ENCODE results near the gene APOBEC4. TPM values are rescaled to one million over a fixed set of nuclear protein-coding genes. Genes with fewer than 3 reads are reported as not detected.

APOBEC4 gene
- polyA plus RNA-seq, 1 of the 3 experiments (the other 2 are of a cell fraction): not detected

GRCh38 chr1:183697814-183698590 is 44.9 kb upstream of the APOBEC4 start:
- Histone ChIP-seq H3K4me3 (ENCODE audit: low read depth in 2 of 2, low read length in 1 of 2) (no peak overlapping the region), H4K20me1 (ENCODE audit: insufficient read depth) (no peaks in the 10 kb centered on the region), H3K9ac (no peak overlapping the region), H3K36me3 (replicated peaks in 1 of 2; ENCODE audit: control insufficient read depth in 1 of 2, insufficient read depth in 2 of 2, low read length in 1 of 2) (no peaks in the 10 kb centered on the region), H2AFZ (ENCODE audit: low read depth) (no peak overlapping the region), H3K4me2 (no peak overlapping the region), H3K27me3 (ENCODE audit: insufficient read depth) (no peaks in the 10 kb centered on the region), H3K9me2 (no peaks in the 10 kb centered on the region), H3K9me3 (no peaks in the 10 kb centered on the region), H3K27ac (ENCODE audit: low read depth in 2 of 2, low read length in 1 of 2) (no peak overlapping the region), H3K4me1 (ENCODE audit: control insufficient read depth in 1 of 2, insufficient read depth in 2 of 2, low read depth in 1 of 2, low read length in 1 of 2) (peaks cover 8 to 10% of the 10 kb centered on the region in 2 experiments; a peak in 1 of 4 replicates), H3K79me2 (ENCODE audit: insufficient read depth) (no peaks in the 10 kb centered on the region), H3F3A (replicated peaks; ENCODE audit: insufficient read depth) (no peaks in the 10 kb centered on the region)
- ChIA-PET POLR2A (no interaction called here), CTCF (interaction anchor here (1.0 to 1.8 kb wide), 2 partner anchors 13 to 218 kb away, joined by 3 to 8 read pairs; no protein-coding TSS in a partner anchor)
- 84% methylated on average over 3 of the region's 3 CpGs for WGBS (ENCODE audit: low lambda C conversion rate)
- TF ChIP-seq EZH2phosphoT487 (IDR thresholded peaks at IDR 0.05; ENCODE audit: borderline replicate concordance, low read depth): no peak
- no peak for TF ChIP-seq USF1 (IDR thresholded peaks at IDR 0.05; ENCODE audit: borderline replicate concordance, low read depth)
- no peak for TF ChIP-seq FOXJ3 (CRISPR knock-in tag; IDR thresholded peaks at IDR 0.05)
- no peak for TF ChIP-seq IRF3 (IDR thresholded peaks at IDR 0.05; ENCODE audit: low read depth, low read length)
- no peak for TF ChIP-seq MEF2A (IDR thresholded peaks at IDR 0.05; ENCODE audit: borderline replicate concordance, low read depth)
- TF ChIP-seq MXI1 (IDR thresholded peaks at IDR 0.05; ENCODE audit: low read depth, low read length): no peak
- TF ChIP-seq TCF12 (IDR thresholded peaks at IDR 0.05): no peak
- no peak for TF ChIP-seq SIN3A (IDR thresholded peaks at IDR 0.05; ENCODE audit: borderline replicate concordance, low read depth, low read length)
- no peak for TF ChIP-seq RFX5 (IDR thresholded peaks at IDR 0.05; ENCODE audit: low read length)
- no peak for TF ChIP-seq FOSL2 (IDR thresholded peaks at IDR 0.05; ENCODE audit: borderline replicate concordance, low read depth)
- TF ChIP-seq YY1 (IDR thresholded peaks at IDR 0.05; ENCODE audit: low read depth): no peak
- no peak for TF ChIP-seq REST (IDR thresholded peaks at IDR 0.05; ENCODE audit: low read depth, low read length)
- TF ChIP-seq SMC3 (IDR thresholded peaks at IDR 0.05; ENCODE audit: low read depth, low read length): no peak
- no peak for TF ChIP-seq GATA2 (CRISPR knock-in tag; IDR thresholded peaks at IDR 0.05)
- TF ChIP-seq POLR2AphosphoS5 (IDR thresholded peaks at IDR 0.05; ENCODE audit: low read depth, low read length): no peak
- TF ChIP-seq RAD21 (IDR thresholded peaks at IDR 0.05; ENCODE audit: low read length): no peak
- TF ChIP-seq CHD2 (IDR thresholded peaks at IDR 0.05; ENCODE audit: low read length, partially characterized antibody): no peak
- TF ChIP-seq EP300 (IDR thresholded peaks at IDR 0.05; ENCODE audit: borderline replicate concordance in 1 of 2, low read depth in 1 of 2, low read length in 1 of 2): no peak
- DNase-seq: no peak

Data from SK-N-SH (cell line).